GM13976 (cell line): ENCODE results near the gene CNPY3.
A peak's percentile ranks its signal among the peaks of the same experiment; 100 is the strongest.

Experiments used
- DNase-seq: peaks from one replicate; pipeline ENCODE4 v3.0.0; 2012; ENCODE audit warnings: low spot score
- in situ Hi-C: fragments of 300-500 bp; cut with MboI; formaldehyde crosslinking; loops from one replicate; pipeline ENCODE4 v1.12.0; 2022; ENCODE audit warnings: low sequenced_read_pairs, mixed read lengths, inconsistent platforms; ENCODE audit not compliant: unreplicated experiment
- TF ChIP-seq, protein P1 (sequence below): IDR thresholded peaks from 2 replicates; pipeline ENCODE4 v1.5.1; 2012; ENCODE audit warnings: borderline replicate concordance, mild to moderate bottlenecking; ENCODE audit not compliant: insufficient read depth; ENCODE audit errors: extremely low read depth, missing control alignments, control extremely low read depth

CNPY3 gene

GRCh38 chr6:42959917-42960242 is 30.6 kb downstream of the CNPY3 start:
- TF ChIP-seq, protein P1, sequence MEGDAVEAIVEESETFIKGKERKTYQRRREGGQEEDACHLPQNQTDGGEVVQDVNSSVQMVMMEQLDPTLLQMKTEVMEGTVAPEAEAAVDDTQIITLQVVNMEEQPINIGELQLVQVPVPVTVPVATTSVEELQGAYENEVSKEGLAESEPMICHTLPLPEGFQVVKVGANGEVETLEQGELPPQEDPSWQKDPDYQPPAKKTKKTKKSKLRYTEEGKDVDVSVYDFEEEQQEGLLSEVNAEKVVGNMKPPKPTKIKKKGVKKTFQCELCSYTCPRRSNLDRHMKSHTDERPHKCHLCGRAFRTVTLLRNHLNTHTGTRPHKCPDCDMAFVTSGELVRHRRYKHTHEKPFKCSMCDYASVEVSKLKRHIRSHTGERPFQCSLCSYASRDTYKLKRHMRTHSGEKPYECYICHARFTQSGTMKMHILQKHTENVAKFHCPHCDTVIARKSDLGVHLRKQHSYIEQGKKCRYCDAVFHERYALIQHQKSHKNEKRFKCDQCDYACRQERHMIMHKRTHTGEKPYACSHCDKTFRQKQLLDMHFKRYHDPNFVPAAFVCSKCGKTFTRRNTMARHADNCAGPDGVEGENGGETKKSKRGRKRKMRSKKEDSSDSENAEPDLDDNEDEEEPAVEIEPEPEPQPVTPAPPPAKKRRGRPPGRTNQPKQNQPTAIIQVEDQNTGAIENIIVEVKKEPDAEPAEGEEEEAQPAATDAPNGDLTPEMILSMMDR, result no peak
- in situ Hi-C loops, result no loop called here
- no peak for DNase-seq

DNA sequence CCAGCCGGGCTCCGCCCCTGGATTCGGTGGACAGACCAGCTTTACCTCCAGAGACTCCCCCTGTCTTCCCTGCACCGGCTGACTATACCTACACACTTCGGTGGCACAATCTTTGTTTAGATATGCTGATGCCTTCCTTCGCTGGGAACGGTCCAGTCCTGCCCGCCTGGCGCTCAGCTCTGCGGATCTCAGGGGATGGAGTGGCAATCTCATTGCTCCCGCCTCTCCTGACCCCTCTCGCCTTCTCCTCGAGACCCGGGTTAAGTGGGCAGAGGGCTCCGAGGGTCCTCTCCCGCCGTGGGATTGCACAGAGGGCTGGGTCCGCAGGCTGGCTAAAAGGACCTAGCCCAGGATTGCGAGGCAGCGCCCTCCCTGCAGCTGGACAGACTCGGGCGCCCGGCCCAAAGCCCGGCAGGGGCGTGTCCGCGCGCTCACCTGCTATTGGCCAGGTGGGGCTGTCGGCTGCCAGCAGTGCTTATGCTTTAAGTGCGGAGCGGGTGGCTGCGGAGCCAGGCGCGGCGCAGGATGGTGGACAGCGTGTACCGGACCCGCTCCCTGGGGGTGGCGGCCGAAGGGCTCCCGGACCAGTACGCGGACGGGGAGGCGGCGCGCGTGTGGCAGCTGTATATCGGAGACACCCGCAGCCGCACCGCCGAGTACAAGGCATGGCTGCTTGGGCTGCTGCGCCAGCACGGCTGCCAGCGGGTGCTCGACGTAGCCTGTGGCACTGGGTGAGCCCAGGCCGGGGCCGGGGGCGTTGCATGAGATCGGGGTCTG is 31.2 kb downstream of the CNPY3 start, which contains the start of gene GNMT:
Gene GNMT (plus strand): TSS at position 512 of the 777 bp plus-strand sequence. CDS start 14 bp downstream, at position 526.
- TF ChIP-seq, protein P1, result no peak
- in situ Hi-C loops, result no loop called here
- DNase-seq, result peak; percentile 58

GRCh38 chr6:42961020-42961470 is 31.8 kb downstream of the CNPY3 start:
- DNase-seq, result no peak
- in situ Hi-C loops, result no loop called here
- TF ChIP-seq, protein P1, result no peak

DNA sequence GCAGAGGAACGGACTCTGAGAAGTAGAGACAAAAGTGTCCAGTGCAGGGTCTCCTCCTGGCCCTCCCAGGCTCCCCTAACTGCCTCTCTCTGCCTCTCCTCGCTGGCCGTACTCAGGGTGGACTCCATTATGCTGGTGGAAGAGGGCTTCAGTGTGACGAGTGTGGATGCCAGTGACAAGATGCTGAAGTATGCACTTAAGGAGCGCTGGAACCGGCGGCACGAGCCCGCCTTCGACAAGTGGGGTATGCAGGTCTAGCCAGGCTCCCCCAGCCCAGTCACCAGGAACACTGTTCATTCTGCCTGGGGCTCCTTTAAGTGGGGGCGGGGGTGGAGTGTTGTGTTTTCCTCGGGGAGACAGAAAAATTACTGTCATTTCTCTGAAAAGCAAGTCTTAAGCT is 32.8 kb downstream of the CNPY3 start:
- in situ Hi-C loops, result no loop called here
- TF ChIP-seq, protein P1, result no peak

DNA sequence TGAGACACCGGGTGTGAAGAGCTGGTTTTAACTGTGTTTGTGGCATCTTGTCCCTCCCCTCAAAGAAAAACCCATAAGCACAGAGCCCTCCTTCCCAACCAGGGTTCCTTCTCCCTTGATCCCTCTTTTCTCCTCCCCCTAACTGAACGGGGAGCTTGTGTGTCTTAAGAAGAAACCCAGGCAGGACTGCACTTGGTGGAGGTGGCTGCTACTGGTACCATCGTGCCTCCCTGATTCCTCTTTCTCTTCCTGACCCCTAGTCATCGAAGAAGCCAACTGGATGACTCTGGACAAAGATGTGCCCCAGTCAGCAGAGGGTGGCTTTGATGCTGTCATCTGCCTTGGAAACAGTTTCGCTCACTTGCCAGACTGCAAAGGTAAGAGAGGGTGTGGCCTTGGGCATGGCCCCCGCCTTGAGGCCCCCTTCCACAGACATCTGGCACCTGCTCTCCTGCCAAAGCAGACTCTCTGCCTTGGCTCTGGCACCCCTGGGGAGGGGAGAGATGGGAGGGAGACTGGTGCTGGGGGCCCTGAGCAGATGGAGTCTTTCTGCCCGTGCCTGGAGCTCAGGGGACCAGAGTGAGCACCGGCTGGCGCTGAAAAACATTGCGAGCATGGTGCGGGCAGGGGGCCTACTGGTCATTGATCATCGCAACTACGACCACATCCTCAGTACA is 33.4 kb downstream of the CNPY3 start:
- TF ChIP-seq, protein P1, result no peak
- no peak for DNase-seq
- in situ Hi-C loops, result no loop called here

More for the DNA sequence above, 32.8 kb downstream of the CNPY3 start:
- no peak for DNase-seq

GRCh38 chr6:42963179-42963854 is 34.0 kb downstream of the CNPY3 start:
- in situ Hi-C loops, result no loop called here
- DNase-seq, result no peak
- TF ChIP-seq, protein P1, result no peak
